CD14-positive monocyte (primary cell): ENCODE measurements around the gene TRNAU1AP. TPM values are rescaled to one million over a fixed set of nuclear protein-coding genes. Genes with fewer than 3 reads are reported as not detected.

ENCODE experiments used
- DNase-seq, 3 donors: peaks; one replicate each; pipeline ENCODE4 v3.0.0-alpha.2; 2011 to 2022
- H2AFZ ChIP-seq: 2 replicates; pipeline ENCODE4 v1.6.0; 2012; ENCODE audit warnings: mild to moderate bottlenecking, low read depth, low read length, inconsistent platforms; ENCODE audit not compliant: insufficient read depth, poor library complexity, severe bottlenecking
- H3K27ac ChIP-seq, 2 donors: 1 replicate in 1 of 2; 2 replicates in 1 of 2; pipeline ENCODE4 v1.5.1; 2012 to 2013; ENCODE audit warnings: low read length in 2 of 2, control low read depth in 1 of 2, inconsistent platforms in 1 of 2, low read depth in 1 of 2, mild to moderate bottlenecking in 1 of 2
- H3K27me3 ChIP-seq, 2 donors: one replicate each; pipeline versions ENCODE4 v1.6.0 to v1.6.1; 2011 to 2013; ENCODE audit warnings: low read length in 2 of 2; ENCODE audit not compliant: control insufficient read depth in 2 of 2, insufficient read depth in 2 of 2
- H3K36me3 ChIP-seq, 2 donors: replicated peaks in 1 of 2; 1 replicate in 1 of 2; 2 replicates in 1 of 2; pipeline versions ENCODE4 v1.5.1 to v1.6.1; 2012 to 2013; ENCODE audit warnings: low read length in 2 of 2, control low read depth in 1 of 2, inconsistent platforms in 1 of 2, mild to moderate bottlenecking in 1 of 2; ENCODE audit not compliant: insufficient read depth in 2 of 2, control insufficient read depth in 1 of 2
- H3K4me1 ChIP-seq, 2 donors: 1 replicate in 1 of 2; 2 replicates in 1 of 2; pipeline versions ENCODE4 v1.5.1 to v1.6.1; 2012 to 2013; ENCODE audit warnings: low read length in 2 of 2, control low read depth in 1 of 2, inconsistent platforms in 1 of 2, mild to moderate bottlenecking in 1 of 2, moderate library complexity in 1 of 2; ENCODE audit not compliant: insufficient read depth in 2 of 2, control insufficient read depth in 1 of 2
- H3K4me2 ChIP-seq: replicated peaks from 2 replicates; pipeline ENCODE3; 2012; ENCODE audit warnings: low read length, moderate library complexity, mild to moderate bottlenecking; ENCODE audit not compliant: poor library complexity, severe bottlenecking; ENCODE audit errors: extremely low read depth
- H3K4me3 ChIP-seq, 3 experiments: fragments of 200-600 bp in 1 of 3; sonication (generic) in 1 of 3; replicated peaks in 1 of 3; 1 replicate in 2 of 3; 2 replicates in 1 of 3; pipeline ENCODE4 v1.5.1; 2011 to 2013; ENCODE audit warnings: low read length in 3 of 3, mild to moderate bottlenecking in 3 of 3, control low read depth in 2 of 3, low read depth in 2 of 3, inconsistent platforms in 1 of 3, moderate library complexity in 1 of 3
- H3K79me2 ChIP-seq: 2 replicates; pipeline ENCODE4 v1.6.0; 2012; ENCODE audit warnings: mild to moderate bottlenecking, control low read depth, inconsistent platforms, low read length, moderate library complexity; ENCODE audit not compliant: insufficient read depth
- H3K9ac ChIP-seq: 2 replicates; pipeline ENCODE4 v1.6.0; 2017; ENCODE audit warnings: low read length, mild to moderate bottlenecking; ENCODE audit not compliant: insufficient read depth, poor library complexity, severe bottlenecking
- H3K9me3 ChIP-seq, 2 donors: replicated peaks in 1 of 2; 1 replicate in 1 of 2; 2 replicates in 1 of 2; pipeline versions ENCODE4 v1.5.1 to v1.6.1; 2012 to 2013; ENCODE audit warnings: low read length in 2 of 2, control low read depth in 1 of 2; ENCODE audit not compliant: control insufficient read depth in 1 of 2, insufficient read depth in 1 of 2
- H4K20me1 ChIP-seq: 2 replicates; pipeline ENCODE4 v1.6.0; 2012; ENCODE audit warnings: mild to moderate bottlenecking, low read length, control low read depth, moderate library complexity; ENCODE audit not compliant: insufficient read depth
- H3K27ac Mint-ChIP-seq, 7 donors: one replicate each; pipeline ENCODE4 v1.8.0; 2020; ENCODE audit warnings: mild to moderate bottlenecking in 7 of 7, mixed read lengths in 7 of 7, moderate library complexity in 6 of 7, inconsistent platforms in 2 of 7
- H3K27me3 Mint-ChIP-seq, 3 donors: one replicate each; pipeline ENCODE4 v1.8.0; 2021 to 2022; ENCODE audit warnings: low read depth in 3 of 3, mild to moderate bottlenecking in 3 of 3, mixed read lengths in 3 of 3, moderate library complexity in 3 of 3, inconsistent platforms in 1 of 3
- H3K36me3 Mint-ChIP-seq, 2 donors: one replicate each; pipeline ENCODE4 v1.8.0; 2020; ENCODE audit warnings: mixed read lengths in 2 of 2, inconsistent platforms in 1 of 2, mild to moderate bottlenecking in 1 of 2
- H3K4me1 Mint-ChIP-seq: one replicate; pipeline ENCODE4 v1.8.0; 2020; ENCODE audit warnings: mild to moderate bottlenecking, mixed read lengths
- H3K4me3 Mint-ChIP-seq, 2 donors: one replicate each; pipeline ENCODE4 v1.8.0; 2020; ENCODE audit warnings: mild to moderate bottlenecking in 2 of 2, mixed read lengths in 2 of 2, moderate library complexity in 1 of 2
- H3K9me3 Mint-ChIP-seq, 7 donors: one replicate each; pipeline ENCODE4 v1.8.0; 2020 to 2022; ENCODE audit warnings: mixed read lengths in 7 of 7, mild to moderate bottlenecking in 6 of 7, moderate library complexity in 6 of 7, inconsistent platforms in 2 of 7
- WGBS: methylation state at CpG from one replicate; pipeline ENCODE4 v1.1.5; 2013; ENCODE audit warnings: missing lambda C conversion rate; ENCODE audit not compliant: insufficient coverage; 5-methylcytosine and 5-hydroxymethylcytosine counted together
- intact Hi-C, 2 donors: fragments of 100-400 bp; cut with micrococcal nuclease; formaldehyde crosslinking; loops; one replicate each; pipeline versions ENCODE4 v1.15.0 to v1.15.1; 2023
- polyA plus RNA-seq, 3 donors: library from polyadenylated mRNA; depleted of rRNA in 1 of 3; unstranded in 2 of 3; stranded (reverse) in 1 of 3; fragments of 300-500 nt in 2 of 3; fragments of >200 nt in 1 of 3; fragmentation: Illumina TruSeq in 2 of 3; gene quantifications; 1 replicate in 2 of 3; 2 replicates in 1 of 3; pipeline ENCODE4 v1.2.3, GENCODE V29; 2012 to 2021
- TF ChIP-seq, protein P1 (sequence below): fragments of 200-600 bp; IDR thresholded peaks from one replicate; pipeline ENCODE4 v1.8.0; 2022; ENCODE audit warnings: antibody characterized with exemption, mild to moderate bottlenecking

Gene TRNAU1AP
- polyA plus RNA-seq, 3 donors, result 26.3 to 28.4 (median 26.7) TPM

- no peaks in the 10 kb centered on the region for H3K9me3 Mint-ChIP-seq
- DNase-seq, result peak; percentile 80 to 87 (median 81)
- peak overlapping the region; percentile 86 for H3K4me2 ChIP-seq
- peak overlapping the region; percentile 64 for H3K9ac ChIP-seq
- WGBS, result under 1% methylated on average over 92 of the region's 92 CpGs
- peaks cover 0 to 2% (median 2%) of the 10 kb centered on the region in 3 donors for H3K27me3 Mint-ChIP-seq
- no peaks in the 10 kb centered on the region for H3K27me3 ChIP-seq
- peaks cover 15 to 17% of the 10 kb centered on the region in 2 donors for H3K4me1 ChIP-seq
- intact Hi-C loops, result loop anchor here (1.0 to 10.0 kb wide), 6 partner anchors 34 to 359 kb away; partner anchors contain the start of genes TRNAU1AP (in 2 of the 2) and YTHDF2 (in 1 of the 2)
- peak overlapping the region; percentile 88 to 89 for H3K4me3 Mint-ChIP-seq
- TF ChIP-seq, protein P1, sequence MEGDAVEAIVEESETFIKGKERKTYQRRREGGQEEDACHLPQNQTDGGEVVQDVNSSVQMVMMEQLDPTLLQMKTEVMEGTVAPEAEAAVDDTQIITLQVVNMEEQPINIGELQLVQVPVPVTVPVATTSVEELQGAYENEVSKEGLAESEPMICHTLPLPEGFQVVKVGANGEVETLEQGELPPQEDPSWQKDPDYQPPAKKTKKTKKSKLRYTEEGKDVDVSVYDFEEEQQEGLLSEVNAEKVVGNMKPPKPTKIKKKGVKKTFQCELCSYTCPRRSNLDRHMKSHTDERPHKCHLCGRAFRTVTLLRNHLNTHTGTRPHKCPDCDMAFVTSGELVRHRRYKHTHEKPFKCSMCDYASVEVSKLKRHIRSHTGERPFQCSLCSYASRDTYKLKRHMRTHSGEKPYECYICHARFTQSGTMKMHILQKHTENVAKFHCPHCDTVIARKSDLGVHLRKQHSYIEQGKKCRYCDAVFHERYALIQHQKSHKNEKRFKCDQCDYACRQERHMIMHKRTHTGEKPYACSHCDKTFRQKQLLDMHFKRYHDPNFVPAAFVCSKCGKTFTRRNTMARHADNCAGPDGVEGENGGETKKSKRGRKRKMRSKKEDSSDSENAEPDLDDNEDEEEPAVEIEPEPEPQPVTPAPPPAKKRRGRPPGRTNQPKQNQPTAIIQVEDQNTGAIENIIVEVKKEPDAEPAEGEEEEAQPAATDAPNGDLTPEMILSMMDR, result peak; percentile 100
- H3K36me3 Mint-ChIP-seq, result peaks cover 13 to 30% of the 10 kb centered on the region in 2 donors
- H3K27ac ChIP-seq, result peak overlapping the region; percentile 16 to 59
- peak overlapping the region; percentile 57 to 88 (median 60) for H3K4me3 ChIP-seq
- H3K79me2 ChIP-seq, result peaks cover 50% of the 10 kb centered on the region
- H4K20me1 ChIP-seq, result peaks cover 36% of the 10 kb centered on the region
- H2AFZ ChIP-seq, result peak overlapping the region; percentile 86
- peaks cover 23% of the 10 kb centered on the region for H3K4me1 Mint-ChIP-seq
- no peaks in the 10 kb centered on the region for H3K9me3 ChIP-seq
- H3K27ac Mint-ChIP-seq, result peak overlapping the region; percentile 78 to 94 (median 86)
- H3K36me3 ChIP-seq, result peaks cover 10 to 19% of the 10 kb centered on the region in 2 donors
These were observed 34.7 kb upstream of the TRNAU1AP start for GRCh38 chr1:28518000-28518744.

- no peaks in the 10 kb centered on the region for H3K27me3 ChIP-seq
- peak overlapping the region; percentile 64 for H3K9ac ChIP-seq
- Mint-ChIP-seq H3K4me3 (peak overlapping the region; percentile 88 to 89), H3K27me3 (peaks cover 0 to 2% (median 2%) of the 10 kb centered on the region in 3 donors), H3K36me3 (peaks cover 12 to 30% of the 10 kb centered on the region in 2 donors), H3K27ac (peak overlapping the region; percentile 78 to 94 (median 86)), H3K4me1 (peaks cover 23% of the 10 kb centered on the region), H3K9me3 (no peaks in the 10 kb centered on the region)
- H2AFZ ChIP-seq, result peak overlapping the region; percentile 86
- intact Hi-C loops, result loop anchor here (1.0 to 10.0 kb wide), 6 partner anchors 33 to 358 kb away; partner anchors contain the start of genes TRNAU1AP (in 2 of the 2) and YTHDF2 (in 1 of the 2)
- peak overlapping the region; percentile 16 to 59 for H3K27ac ChIP-seq
- 14% methylated on average over 10 of the region's 21 CpGs for WGBS
- H3K4me3 ChIP-seq, result peak overlapping the region; percentile 57 to 88 (median 60)
- H3K79me2 ChIP-seq, result peaks cover 50% of the 10 kb centered on the region
- peaks cover 5 to 17% of the 10 kb centered on the region in 2 donors for H3K36me3 ChIP-seq
- H3K4me2 ChIP-seq, result peak overlapping the region; percentile 86
- TF ChIP-seq, protein P1, result no peak
- no peaks in the 10 kb centered on the region for H3K9me3 ChIP-seq
- peak; percentile 20 to 68 (median 23) for DNase-seq
- H4K20me1 ChIP-seq, result peaks cover 29% of the 10 kb centered on the region
- peaks cover 15 to 17% of the 10 kb centered on the region in 2 donors for H3K4me1 ChIP-seq
These were observed 34.0 kb upstream of the TRNAU1AP start for GRCh38 chr1:28518745-28519341.
